NCI-H1092 (cell line): ENCODE measurements around the gene BABAM2.
"Not testable (repeated sequence)": the region's sequence is repeated elsewhere in the genome, so short reads cannot be mapped to it uniquely, and the experiment has no call there.

Source experiments
- DNase-seq: peaks from one replicate; lab custom pipeline; 2025; lab: John Stamatoyannopoulos, UW

Gene BABAM2

DNA sequence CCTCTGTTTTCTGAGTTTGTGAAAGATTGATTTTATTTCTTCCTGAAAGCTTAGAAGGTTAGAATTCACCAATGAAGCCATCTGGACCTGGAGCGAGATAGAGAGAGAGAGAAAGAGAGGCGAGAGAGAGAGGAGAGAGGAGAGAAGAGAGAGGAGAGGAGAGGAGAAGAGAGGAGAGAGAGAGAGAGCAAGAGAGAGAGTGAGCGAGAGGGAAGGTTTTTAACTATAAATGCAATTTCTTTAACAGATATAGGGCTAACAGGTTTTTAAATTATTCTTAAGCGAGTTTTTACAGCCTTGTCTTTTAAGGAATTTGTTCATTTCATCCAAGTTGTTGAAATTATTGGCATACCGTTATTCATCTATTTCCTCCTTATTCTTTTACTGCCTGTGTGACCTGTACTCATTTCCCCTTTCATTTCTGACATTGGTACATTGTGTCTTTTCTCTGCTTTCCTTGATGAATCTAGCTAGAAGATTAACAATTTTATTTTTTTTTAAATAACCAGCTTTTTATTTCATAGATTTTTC, 56.1 kb downstream of the BABAM2 start:
- no peak for DNase-seq

GRCh38 chr2:27952070-27952469, 61.5 kb downstream of the BABAM2 start:
- DNase-seq, result no peak

GRCh38 chr2:27953077-27953476, 62.5 kb downstream of the BABAM2 start:
- no peak for DNase-seq

DNA sequence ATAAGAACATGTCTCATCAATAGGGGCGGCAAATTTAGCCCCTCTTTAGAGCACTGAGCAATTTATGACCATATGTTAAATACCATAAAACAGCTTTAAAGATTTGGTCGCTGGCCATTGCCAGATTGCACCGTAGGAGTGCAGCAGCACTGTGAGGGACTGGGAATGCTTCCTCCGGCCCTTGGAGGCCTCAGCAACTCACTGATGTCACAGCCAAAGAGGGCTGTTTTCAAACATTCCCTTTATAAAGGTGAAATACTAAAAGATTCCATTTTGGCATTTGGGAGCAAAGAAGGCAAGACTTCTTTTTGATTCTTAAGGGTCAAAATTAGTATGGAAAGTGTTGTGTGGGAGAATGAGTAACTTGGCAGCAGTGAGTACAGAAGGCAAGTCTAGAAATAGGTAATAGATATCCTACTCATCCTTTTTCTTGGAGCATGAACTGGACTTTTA, 63.7 kb downstream of the BABAM2 start:
- DNase-seq, result no peak

DNA sequence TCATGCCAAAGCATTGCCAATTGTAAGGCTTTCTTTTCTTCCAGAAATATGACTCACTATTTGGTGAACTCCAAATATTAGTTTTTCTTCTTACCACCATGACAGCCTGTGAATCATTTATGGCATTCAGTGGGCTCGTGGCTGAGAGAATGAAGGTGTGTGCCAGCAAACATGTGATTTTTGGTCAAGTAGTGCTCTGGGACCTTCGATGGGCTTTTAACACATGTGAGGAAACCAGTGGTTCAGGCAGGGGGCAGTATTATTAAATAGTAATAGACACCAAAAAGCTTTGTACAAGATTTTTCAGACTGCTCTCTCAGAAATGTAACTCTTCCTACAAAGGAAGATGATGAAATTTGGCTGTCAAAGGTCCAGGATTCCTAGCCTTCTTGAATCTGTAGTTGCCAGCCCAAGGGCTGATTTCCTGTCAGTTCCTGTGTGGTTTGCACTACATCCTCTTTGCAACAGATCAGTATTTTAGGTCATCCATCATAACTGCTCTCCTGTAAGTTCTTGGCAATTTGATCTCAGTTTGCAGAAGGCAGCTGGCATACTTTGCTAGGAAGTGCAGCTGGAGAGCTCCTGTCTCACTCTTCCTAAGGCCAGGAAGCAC, 64.3 kb downstream of the BABAM2 start:
- DNase-seq, result no peak

DNA sequence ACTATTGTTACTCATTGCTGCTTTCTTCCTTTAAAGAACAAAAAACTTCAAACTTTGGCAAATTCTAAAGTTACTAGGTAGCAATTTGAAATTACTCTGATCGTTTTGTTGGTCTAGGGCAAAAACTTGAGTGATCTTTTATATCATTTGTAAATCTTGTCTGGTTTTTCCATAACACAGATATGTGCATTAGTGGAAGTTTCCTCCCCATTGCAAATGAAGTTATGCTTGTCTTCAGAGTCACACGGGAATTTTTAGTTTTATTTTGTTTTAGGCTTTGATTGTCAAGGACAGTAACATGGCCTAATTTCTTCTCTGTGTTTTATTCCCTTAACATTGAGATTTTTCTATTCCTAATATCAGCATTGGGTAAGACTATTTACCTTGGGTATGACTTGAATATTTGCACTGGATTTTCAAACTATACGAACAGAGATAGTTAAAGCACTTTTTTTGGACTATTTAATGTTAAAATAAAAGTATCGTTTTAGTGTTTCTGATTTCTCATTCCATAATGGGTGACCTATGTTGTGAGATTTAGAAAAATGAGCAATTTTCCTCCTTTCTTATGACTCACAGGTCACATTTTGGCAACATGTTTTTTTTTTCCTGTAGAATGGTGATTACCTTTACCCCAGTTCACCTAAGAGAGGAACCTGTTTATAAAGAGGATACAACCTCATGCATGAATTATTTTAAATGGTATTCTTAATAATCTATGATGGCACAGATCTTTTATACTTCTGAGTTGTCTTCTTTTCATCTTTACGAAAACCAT, 65.0 kb downstream of the BABAM2 start:
- no peak for DNase-seq

DNA sequence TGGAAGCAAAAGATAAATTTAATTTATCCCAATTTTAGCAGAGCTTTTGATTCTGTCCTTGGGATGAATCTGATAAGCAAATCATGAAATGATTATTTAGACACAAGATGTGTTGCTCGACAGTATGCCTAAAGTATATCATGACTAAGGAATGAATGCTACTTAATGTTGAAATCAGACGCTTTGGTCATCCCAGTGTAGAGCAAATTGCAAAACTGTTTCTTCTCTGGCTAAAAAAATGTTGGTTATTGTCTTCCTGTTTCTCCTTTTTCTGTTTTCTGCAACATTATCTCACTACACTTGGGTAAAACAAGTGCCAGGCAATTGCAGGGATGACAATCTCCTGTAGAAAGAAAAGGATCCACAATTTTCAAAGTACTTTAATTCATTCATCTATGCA, 66.4 kb downstream of the BABAM2 start:
- DNase-seq, result no peak

GRCh38 chr2:27958711-27959378, 68.3 kb downstream of the BABAM2 start:
- no peak for DNase-seq

- DNase-seq, result no peak
These were observed 69.0 kb downstream of the BABAM2 start for GRCh38 chr2:27959496-27959895.

GRCh38 chr2:27960237-27960912, 69.8 kb downstream of the BABAM2 start:
- DNase-seq, result no peak

- no peak for DNase-seq
These were observed 71.5 kb downstream of the BABAM2 start for GRCh38 chr2:27962006-27962405.

DNA sequence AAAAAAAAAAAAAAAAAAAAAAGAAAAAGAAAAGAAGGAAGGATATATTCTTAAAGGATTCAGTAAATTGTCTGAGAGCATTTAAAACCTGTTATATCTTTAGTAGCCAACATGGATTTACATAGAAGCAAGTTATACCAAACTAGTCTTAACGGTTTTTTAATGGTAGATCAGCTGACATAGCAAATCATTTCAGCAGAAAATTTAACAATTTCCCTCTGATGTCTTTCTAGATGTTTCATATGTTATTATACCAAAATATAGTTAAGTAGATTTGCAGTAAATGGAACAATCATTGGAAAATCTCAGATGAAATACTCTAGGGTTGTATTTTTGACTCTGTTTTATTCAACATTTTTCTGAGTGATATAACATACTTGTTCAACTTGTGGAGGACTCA, 72.9 kb downstream of the BABAM2 start:
- no peak for DNase-seq

DNA sequence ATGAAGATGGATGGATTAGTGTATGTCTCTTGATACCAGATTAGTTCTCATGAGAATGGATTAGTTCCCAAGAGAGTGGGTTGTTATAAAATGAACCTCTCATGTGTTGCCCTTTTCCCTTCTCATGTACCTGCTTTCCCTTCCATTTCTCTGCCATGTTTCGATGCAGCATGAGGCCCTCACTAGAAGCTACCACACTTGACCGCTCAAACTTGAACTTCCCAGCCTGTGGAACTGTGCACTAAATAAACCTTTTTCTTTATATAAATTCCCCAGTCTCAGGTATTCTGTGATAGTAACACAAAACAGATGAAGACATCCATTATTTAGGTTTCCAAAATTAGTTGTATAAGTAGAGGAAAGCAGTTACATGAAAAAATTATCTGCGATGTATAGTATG, 73.5 kb downstream of the BABAM2 start:
- DNase-seq, result no peak

GRCh38 chr2:27965841-27966240, 75.3 kb downstream of the BABAM2 start:
- DNase-seq, result no peak

DNA sequence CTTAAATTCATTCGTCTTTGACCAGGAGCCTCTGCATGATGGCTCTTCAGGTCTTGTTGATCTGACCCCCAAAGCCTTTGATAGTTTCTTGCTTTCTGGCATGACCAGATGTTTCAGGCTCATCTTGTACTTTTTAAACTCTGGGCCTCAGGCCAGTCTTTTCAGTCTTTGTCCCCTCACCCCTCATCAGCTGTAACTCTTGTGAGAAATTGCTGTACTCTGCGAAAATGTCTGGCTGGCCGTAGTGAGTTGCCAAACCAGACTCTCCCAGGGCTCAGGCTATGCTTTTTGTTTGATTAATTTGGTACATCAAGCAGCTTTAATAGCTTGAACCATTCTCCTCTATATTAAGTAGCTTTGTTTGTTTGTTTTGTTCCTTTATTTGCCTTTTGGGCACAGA, 75.9 kb downstream of the BABAM2 start:
- DNase-seq, result no peak

GRCh38 chr2:27967076-27967475, 76.5 kb downstream of the BABAM2 start:
- no peak for DNase-seq

- DNase-seq, result not testable (repeated sequence)
These were observed 77.5 kb downstream of the BABAM2 start for GRCh38 chr2:27968045-27968444.

GRCh38 chr2:27968957-27969356, 78.4 kb downstream of the BABAM2 start:
- DNase-seq, result not testable (repeated sequence)

GRCh38 chr2:27972311-27972710, 81.8 kb downstream of the BABAM2 start:
- no peak for DNase-seq

DNA sequence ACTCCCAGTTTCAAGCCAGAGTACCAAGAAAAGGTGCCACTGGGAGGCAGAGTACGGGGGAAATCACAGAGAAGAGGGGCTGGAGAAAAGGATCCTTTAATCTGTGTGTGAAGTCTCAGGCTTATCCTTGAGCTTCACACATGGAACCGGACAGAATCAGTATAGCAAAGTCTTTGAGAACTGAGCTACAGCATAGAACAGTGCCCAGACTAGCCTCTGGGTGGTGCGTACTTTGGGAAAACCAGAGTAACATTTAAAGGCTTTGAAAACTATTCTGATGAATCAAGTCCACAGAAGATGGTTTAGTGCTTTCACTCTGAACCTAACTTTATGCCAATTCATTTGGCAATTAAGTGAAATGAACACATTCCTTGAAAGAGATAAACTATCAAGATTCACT, 83.1 kb downstream of the BABAM2 start:
- no peak for DNase-seq

DNA sequence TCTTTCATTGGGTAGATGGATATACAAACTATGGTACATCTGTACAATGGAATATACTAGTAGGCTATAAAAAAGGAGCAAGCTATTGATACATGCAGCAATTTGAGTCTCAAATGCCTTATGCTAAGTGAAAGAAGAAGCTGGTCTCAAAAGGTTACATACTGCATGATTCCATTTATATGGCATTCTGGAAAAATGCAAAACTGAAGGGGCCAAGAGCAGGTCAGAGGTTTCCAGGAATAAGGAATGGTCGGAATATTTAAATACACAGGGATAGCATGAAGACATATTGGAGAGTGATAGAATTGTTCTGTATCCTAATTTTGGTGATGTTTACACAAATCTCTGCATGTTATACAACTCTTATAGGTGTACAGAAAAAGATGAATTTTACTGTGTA, 85.8 kb downstream of the BABAM2 start:
- DNase-seq, result no peak

DNA sequence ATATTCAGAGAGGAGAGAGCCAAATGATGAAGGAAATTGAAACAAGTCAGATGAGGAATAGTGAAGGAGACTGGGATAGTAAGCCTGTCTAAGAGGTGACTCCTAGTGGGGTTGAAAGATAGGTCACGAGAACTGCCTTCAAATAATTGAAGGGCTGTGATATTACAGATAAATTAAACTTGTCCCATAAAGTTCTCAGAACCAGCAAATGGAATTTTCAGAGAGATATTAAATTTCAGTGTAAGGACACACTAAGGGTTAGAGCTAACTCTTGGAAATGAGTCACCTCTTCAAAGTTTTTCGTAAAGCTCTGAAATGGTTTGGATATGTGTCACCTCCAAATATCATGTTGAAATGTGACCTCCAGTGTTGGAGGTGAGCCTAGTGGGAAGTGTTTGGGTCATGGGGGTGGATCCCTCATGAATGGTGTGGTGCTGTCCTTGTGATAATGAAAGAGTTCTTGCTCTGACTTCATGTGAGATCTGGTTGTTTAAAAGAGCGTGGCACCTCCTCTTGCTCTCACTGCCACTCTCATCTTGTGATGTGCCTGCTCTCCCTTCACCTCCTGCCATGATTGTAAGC, 87.3 kb downstream of the BABAM2 start:
- DNase-seq, result no peak
